ENCODE measurements around the gene LASP1.
A peak's percentile ranks its signal among the peaks of the same experiment; 100 is the strongest.
"Not testable (repeated sequence)": the region's sequence is repeated elsewhere in the genome, so short reads cannot be mapped to it uniquely, and the experiment has no call there.

LASP1 gene

DNA sequence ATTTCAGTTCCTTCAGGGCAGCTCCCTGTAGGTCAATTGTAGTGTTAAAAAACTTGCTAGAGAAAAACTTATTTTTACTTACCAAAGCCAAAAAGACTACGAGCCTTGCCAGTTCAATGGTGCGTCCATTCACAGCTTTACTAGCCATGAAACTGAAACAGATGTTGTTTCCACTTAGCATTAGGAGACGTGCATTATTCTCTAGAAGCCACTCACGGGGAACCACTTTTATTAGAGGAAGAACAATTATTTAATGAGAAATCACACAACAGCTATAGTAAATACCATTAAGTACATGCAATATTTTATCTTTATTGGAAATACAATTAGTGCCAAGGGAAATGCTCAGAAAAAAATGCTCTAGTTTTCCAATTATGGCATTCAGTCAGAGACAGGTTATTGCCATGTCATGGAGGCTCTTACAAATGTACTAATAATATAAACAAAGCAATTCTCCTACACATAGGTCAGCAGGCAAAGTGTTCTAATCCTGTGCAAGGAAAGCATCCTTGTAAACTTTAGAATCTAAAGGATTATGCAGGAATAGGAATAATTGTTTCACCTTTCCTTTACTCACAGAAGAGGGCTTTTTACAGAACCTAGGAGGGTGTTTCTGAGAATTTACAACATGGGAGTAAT is 73.0 kb downstream of the LASP1 start:
- DNase-seq: no peak

DNA sequence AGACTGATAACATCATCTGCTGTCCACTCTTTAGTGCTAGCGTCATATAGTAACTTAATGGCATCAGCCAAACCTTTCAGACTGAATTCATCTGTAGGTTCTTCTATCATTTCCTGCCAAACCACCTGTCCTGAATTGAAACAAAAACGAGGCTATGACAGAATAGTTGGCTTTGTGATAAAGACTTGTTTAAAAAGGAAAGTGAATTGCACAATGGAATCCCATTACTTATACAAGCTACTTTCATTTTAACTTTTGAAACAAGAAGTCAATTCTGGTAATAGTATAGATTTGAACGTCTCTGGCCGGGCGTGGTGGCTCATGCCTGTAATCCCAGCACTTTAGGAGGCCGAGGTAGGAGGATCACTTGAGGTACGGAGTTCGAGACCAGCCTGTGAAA is 73.7 kb downstream of the LASP1 start:
- no peak for DNase-seq

DNA sequence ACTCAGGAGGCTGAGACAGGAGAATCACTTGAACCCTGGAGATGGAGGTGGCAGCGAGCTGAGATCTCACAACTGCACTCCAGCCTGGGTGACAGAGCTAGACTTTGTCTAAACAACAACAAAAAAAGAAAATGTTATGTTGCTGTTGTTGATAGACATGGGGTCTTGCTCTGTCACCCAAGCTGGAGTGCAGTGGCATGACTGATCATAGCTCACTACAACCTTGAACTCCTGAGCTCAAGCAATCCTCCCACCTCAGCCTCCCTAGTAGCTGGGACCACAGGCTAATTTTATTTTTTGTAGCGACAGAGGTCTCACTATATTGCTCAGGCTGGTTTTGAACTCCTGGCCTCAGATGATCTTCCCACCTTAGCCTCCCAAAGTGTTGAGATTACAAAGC is 77.3 kb downstream of the LASP1 start:
- DNase-seq: no peak

DNA sequence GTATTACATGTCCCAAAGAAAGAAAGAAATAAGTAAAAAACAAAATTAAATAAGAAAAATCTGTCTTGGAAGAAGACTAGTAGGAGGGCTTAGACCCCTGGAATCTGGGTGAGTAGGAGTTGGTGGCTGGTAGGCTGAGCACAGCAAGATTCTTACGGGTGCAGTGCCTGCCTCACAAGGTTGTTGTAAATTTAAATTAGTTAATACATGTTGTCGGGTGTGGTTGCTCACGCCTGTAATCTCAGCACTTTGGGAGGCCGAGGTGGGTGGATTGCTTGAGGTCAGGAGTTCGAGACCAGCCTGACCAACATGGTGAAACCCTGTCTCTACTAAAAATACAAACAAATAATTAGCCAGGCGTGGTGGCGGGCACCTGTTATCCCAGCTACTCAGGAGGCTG is 83.9 kb downstream of the LASP1 start:
- DNase-seq: not testable (repeated sequence)

DNA sequence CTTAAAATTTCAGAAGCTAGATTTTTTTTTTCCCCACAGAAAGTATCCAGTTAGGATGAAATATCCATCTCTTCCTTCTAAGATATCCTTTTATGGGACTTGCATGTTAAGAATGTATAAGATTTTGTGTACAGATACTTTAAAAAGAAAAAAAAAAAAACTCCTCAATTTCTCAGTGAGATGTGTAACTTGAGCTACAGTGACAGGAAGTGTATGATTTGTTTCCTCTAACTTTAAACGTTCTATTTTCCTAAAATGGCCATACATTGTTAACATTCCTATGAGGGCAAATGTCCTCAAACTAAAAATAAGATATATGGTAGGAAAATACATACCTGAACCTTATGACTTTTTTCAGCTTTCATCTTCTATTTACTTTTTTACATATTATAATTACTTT is 88.5 kb downstream of the LASP1 start:
- no peak for DNase-seq

DNA sequence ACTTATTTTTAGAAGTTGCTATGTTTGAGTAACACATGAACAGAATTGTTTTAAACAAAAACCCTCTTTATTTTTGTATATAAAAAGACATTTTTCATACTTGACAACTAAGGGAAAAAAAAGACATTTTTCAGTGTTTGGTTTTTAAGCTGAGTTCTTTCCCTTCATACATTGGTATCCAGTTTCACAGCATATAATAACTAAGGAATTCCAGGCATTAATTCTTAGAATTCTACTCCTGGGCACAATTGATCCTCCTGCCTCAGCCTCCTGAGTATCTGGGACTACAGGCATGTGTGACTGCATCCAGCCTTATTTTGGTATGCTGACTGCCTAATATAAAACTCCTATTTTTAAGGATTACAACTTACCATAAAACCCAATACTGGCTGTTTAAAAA is 88.9 kb downstream of the LASP1 start:
- DNase-seq: no peak

DNA sequence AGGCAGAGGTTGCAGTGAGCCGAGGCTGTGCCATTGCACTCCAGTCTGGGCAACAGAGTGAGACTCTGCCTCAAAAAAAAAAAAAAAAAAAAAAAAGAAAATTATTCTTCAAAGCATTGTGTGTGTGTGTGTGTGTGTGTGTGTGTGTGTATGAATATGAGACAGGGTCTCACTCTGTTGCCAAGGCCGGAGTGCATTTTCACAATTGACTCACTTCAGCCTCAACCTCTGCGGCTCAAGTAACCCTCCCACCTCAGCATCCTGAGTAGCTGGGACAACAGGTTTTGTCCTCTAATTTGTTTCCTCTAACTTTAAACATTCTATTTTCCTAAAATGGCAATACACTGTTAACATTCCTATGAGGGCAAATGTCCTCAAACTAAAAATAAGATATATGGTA is 89.7 kb downstream of the LASP1 start:
- DNase-seq: no peak

DNA sequence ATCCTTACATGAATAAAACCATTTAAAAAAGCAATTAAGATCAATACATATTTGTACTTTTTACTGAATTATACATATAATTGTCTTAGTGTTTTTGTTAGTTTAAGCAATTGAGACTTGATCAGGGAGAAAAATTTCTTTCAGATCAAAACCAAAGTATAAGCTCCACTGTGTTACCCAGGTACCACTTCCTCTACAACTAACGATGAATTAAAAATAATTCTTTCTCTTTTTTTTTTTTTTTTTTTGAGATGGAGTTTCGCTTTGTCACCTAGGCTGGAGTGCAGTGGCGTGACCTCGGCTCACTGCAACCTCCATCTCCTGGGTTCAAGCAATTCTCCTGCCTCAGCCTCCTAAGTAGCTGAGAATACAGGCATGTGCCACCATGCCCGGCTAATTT is 90.5 kb downstream of the LASP1 start:
- no peak for DNase-seq

DNA sequence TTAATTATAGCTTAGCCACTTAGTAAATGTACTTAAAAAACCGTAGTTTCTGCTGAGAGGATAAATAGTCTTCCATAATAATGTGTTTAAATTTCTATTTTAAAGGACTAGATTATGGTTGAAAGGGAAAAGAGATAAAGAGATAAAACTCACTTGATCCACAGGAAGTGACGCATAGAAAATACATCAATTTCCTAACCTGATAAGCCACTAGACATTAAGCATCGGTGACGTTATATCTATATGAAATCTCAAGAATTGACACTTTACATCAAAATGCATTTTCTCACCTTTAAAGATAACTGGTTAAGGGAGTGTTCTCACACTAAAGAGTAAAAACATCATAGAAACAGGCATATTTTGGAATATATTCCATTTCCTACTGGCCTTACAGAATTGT is 91.6 kb downstream of the LASP1 start:
- no peak for DNase-seq

DNA sequence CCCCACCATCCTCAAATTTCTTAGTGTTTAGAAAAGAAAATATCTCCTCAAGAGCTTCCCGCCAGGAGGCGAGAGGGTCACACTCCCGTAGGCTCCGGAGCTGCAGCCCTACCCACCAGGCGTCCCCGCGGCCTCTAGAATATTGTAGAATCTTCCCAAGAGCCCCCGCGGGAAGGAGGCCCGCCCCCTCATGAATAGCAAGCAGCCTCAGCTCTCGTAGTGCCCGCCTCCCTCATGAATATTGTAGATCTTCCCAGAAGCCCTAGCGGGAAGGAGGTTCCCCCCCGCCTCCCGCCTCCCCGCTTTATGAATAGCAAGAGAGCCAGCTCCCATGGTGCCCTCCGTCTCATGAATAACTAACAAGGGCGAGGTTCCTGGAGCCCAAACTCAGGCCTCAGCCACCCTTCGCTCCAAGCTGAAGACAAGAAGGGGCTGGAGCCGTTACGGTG is 97.5 kb downstream of the LASP1 start, which contains the start of gene FBXO47:
TSS of gene FBXO47 (minus strand) at position 114 of the 449 bp plus-strand sequence. CDS start 4,378 bp downstream, outside the sequence.
- DNase-seq: peak; percentile 94

DNA sequence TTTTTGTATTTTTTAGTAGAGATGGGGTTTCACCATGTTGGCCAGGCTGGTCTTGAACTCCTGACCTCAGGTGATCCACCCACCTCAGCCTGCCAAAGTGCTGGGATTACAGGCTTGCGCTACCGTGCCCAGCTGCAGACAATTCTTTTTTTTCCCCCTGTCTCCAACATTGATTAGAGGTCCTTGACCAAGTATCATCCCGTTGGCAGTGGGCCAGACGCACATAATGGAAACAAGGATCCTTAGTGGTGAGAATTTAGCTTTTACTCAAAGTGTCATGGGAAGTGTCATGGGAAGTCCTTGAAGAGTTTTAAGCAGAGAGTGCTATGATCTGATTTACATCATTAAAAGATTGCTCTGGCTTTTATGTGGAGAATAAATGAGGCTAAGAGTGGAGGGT is 99.4 kb downstream of the LASP1 start:
- DNase-seq: no peak

DNA sequence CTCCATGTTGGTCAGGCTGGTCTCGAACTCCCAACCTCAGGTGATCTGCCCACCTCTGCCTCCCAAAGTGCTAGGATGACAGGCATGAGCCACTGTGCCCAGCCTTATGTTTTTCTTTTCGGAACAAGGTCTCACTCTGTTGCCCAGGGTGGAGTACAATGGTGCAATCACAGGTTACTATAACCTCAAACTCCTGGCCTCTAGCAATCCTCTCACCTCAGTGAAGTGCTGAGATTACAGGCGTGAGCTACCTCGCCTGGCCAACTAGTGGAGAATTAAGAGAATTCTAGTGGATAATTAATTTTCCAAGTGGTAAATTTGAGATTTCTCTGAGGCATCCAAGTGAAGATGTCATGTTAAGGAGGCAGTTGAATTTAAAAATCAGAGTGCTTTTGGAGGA is 100.3 kb downstream of the LASP1 start:
- no peak for DNase-seq

DNA sequence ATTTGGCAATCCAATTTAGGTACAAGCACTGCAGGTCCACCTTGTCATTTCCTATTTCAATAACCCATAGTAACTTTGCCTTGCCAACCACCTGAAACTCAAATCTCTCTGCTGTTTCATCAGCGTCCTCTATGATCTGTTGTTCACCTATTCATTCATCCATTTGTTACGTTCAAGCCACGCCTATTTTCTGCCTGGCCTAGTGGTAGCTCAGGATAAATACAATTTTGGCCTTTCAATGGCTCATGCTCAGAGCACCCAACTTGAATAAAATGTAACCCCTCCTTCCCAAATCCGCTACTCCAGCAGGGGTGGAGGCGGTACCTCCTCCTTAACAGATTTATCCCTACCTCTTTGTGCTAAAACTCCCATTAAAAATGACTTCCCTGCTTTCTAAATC is 100.9 kb downstream of the LASP1 start:
- DNase-seq: peak; percentile 16
